OCI-M2 (cell line): Measurements from ENCODE around the gene GNA15.
"Not testable (repeated sequence)": the region's sequence is repeated elsewhere in the genome, so short reads cannot be mapped to it uniquely, and the experiment has no call there.

Experiments used
- DNase-seq: peaks from one replicate; lab custom pipeline; 2025; ENCODE audit not compliant: unreplicated experiment; lab: John Stamatoyannopoulos, UW

The GNA15 gene

DNA sequence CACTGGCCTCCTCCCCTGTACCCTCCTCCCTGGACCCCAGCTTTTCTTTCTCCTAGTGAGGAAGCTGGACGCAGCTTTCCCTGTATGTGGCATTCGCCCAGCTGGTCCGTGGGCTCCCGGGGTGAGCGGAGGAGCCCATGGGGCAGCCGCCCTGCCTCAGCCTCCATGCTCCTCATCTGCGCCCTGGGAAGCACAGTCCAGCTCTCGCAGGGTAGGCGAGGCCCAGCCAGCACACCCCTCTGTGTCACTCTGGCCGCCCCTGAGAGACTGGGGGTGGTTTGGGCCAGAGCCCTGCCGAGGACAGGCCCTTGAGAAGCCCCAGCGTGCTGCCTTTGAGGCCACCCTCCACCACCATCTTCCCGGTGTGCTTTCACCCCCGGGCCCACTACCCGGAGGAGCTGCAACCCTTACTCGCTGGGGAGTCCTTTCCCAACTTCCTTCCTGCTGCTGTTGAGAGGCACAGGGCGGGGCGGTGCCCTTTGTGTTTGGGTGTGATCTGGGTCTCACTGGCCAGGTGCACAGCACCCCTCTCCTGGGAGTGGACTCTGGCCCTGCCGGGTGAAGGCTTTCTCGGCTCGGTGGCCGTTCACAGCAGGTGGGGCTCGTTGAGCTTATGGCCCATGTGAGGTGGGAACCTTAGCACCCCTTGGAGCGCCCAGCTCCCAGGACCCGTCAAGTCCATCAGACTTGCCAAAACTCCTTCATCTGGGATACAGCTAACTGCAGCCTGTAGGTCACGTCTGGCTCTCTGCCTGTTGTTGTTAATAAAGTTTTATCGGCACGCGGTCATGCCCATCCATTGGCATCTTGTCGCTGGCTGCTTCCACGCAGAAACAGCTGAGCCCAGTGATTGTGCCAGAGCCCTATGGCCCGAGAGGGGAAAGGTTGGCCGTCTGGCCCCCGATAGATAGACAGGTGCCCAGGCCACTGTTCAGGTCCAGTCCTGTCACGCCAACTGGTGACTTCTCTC, 53.1 kb downstream of the GNA15 start:
- no peak for DNase-seq

- no peak for DNase-seq
Observed at GRCh38 chr19:3189702-3190469, 54.1 kb downstream of the GNA15 start.

- no peak for DNase-seq
Observed at GRCh38 chr19:3190470-3190770, 54.6 kb downstream of the GNA15 start.

DNA sequence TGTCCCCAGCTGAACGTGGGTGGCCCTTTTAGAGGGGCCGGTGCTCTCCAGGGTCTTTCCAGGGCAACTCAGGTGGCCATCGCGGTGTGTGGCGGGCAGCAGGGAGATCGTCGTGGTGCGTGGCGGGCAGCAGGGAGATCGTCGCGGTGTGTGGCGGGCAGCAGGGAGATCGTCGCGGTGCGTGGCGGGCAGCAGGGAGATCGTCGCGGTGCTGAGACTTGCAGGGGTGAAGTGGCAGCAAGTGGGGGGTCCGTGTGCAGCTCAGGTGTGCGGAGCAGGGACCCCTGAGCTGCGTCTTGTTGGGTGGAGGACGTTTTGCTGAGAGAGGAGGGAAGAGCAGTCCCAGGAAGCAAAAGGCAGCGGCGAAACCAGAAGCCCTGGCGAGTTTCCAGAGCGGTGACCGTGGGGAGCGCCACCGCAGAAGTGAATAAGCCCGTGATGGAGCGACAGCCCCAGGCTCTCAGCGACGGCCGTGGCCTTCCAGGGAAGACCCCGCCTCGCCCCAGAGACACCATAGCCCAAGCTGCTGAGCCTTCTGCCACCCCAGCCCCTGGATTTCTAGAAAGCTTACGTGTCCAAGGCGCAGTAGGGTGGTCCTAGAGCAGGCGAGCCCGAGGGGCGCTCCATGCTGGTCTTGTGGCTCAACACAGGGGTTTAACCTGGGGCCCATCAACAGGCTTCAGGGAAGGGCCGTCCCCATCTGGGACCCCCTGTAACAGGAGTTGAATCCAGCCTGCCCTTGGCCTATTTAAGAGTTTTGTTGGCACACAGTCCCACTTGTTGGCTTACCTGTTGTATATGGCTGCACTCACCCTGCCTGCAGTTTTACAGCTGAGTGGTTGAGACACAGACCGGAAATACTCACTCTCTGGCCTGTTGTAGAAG, 55.3 kb downstream of the GNA15 start:
- no peak for DNase-seq

DNA sequence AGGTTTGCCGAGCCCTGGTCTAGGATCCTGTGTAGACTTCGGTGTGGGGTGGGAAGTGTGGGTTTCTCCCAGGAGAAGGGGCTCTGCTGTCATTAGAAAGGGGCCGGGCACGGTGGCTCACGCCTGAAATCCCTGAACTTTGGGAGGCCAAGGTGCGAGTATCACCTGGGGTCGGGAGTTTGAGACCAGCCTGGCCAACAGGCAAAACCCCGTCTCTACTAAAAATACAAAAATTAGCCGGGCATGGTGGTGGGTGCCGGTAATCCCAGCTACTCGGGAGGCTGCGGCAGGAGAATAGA, 55.9 kb downstream of the GNA15 start:
- not testable (repeated sequence) for DNase-seq

- DNase-seq, result no peak
Observed at GRCh38 chr19:3192228-3192635, 56.4 kb downstream of the GNA15 start.

DNA sequence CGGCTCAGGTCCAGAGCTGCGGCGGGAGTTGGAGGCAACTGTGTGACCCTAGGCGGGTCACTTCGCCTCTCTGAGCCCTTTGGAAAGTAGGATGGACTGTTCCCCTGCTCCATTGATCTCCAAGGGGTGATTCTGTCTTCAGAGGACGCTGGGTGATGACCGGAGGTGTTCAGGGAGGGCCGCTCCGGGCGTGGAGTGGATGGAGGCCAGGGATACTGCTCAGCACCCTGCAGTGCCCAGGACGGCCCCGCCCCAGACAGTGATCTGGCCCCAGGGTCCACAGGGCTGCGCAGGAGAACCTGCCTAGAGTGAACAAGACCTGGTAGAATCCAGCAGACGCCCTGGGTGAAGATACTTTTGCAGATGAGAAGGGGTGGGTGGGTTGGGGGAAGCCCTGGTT, 56.9 kb downstream of the GNA15 start:
- no peak for DNase-seq

- no peak for DNase-seq
Observed at GRCh38 chr19:3193256-3194105, 57.6 kb downstream of the GNA15 start.

DNA sequence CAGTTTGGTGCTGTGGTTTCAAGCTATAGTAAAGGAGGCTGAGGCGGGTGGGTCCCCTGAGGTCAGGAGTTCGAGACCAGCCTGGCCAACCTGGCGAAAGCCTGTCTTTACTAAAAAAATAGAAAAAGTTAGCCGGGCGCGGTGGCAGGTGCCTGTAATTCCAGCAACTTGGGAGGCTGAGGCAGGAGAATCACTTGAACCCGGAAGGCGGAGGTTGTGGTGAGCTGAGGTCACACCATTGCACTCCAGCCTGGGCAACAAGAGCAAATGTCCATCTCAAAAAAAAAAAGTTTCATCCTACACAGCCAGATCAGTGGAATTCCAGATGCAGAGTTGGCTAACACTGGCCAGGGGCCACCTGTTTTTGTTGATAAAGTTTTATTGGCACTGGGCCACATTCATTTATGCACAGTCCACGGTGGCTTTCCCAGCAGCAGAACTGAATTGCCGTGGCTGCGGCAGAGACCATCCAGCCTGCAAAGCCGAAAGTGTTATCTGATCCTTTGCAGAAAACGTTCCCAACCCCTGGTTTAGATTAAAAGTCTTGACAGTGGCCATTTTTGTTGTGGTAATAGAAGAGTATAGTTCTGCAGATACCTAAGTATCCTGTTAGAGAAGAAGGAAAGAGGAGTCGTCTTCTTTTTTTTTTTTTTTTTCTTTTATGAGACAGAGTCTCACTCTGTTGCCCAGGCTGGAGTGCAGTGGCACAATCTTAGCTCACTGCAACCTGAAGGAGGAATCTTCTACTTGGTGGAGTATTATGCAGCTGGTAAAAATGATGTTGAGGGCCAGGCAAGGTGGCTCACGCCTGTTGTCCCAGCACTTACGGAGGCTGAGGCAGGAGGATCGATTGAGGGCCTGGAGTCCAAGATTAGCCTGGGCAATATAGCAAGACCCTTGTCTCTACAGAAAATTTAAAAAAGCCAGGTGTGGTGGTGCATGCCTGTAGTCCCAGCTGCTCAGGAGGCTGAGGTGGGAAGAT, 58.6 kb downstream of the GNA15 start:
- no peak for DNase-seq

DNA sequence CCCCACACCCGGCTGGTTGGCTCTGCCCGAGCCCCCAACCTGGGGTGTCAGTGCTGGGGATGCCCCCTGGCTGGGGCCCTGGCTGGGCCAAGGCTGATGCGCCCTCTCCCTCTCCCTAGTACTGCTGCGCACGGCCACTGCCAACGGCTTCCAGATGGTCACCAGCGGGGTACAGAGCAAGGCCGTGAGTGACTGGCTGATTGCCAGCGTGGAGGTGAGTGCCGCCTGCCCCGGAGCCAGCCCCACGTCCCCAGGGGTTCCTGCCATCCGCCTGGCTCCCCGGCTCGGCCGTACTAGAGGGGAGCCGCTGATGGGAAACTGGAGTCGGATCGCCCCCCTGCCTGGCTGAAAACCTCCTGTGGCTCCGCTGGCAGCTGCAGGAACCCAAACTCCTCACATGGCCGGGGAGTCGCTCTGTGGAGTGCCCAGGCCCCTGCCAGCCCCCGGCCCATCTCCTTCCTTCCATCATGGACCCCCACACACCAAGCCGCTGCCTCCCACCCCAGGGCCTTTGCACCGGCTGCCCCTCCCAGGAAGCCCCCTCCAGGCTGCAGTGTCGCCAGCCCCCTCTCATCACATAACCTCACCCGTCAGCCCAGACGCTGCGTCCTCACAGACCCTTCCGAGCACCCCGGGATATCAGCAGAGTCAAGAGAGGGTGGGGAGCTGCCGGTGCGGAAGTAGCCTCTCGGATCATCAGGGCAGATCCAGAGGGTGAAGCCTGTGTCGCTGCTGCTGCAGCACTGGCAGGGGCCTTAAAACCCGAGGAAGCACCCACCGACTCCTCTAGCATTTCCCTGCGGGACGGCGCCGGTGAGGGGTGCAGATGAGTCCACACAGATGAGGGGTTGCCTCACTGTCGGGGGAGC, 60.5 kb downstream of the GNA15 start:
- no peak for DNase-seq

GRCh38 chr19:3196933-3197205, 61.0 kb downstream of the GNA15 start:
- DNase-seq, result no peak

DNA sequence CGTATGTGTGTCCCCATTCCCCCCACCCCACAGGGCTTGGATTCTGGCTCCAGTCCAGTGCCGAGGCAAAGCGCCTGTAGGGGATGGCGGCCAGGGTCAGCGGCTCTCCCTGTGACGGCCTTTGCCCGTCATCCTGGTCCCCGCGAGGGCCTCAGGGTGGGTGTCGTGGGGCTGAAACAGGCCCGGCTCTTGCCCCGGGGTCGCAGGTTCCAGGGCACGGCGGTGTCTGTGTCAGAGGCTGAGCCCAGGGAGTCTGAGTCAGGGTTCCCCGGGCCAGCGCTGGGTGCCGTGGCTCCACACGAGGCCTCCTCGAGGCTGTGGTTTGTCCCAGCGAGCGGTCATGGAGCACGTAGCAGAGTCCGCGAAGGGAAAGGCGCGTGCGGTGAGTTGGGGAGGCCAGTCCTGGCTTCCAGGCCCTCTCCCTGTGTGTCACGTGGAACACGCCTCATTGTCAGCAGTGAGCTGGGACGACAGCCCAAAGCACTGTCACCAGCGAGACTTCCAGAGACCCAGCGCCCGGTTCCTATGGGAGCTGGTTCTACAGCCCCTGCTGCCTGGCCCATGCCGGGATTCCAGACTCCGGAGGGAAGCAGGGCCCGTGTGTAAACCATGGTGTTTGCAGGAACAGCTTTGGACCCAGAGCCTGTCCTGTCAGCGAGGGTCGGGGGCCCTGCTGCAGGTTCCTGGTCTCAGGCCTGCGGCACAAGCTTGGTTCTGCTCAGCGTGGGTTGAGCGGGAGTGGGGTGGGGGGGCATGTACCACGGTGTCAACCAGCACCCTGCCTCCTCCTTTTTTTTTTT, 63.3 kb downstream of the GNA15 start:
- DNase-seq, result no peak

DNA sequence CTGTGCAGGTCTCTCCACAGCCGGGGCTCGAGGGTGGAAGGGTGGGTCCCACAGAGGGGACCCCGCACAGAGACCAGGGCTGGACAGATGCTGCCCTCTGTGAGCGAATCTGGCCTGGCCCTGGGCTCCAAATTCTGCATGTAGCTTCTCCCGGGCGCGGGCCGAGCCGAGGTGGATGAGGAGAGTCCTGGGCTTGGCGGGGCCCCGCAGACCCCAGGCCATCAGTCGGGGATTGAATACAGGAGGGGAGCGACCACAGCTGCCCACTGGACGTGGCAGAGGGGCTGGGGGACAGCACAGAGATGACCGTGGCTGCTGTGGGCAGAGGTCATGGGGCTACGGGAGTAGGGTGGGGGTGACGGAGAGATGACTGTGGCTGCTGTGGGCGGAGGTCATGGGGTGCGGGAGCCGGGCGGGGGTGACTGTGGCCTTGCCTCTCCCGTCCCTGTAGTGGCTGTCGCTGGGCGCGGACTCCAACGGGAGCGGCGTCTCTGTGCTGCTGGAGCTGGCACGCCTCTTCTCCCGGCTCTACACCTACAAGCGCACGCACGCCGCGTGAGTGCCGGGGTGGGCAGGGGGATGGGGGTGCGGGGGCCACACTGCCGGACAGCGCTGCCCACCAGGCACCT, 65.4 kb downstream of the GNA15 start:
- no peak for DNase-seq

DNA sequence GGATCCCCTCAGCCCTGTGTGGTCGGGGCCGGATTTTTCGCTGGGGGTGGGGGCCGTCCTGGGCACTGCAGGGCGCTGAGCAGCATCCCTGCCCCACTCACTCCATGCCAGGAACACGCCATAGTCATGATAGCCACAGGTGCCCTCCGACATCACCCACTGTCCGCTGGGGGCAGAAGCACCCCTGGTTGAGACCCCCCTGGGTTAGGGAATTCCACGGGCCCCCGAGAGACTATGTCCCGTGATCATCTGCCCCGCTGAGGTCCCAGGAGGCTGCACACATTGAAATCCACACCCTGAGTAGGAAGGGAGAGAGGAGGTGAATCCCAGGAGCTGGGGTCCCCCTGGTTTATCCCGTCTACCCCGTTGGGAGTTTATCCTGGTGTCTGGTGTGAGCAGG, 66.1 kb downstream of the GNA15 start:
- no peak for DNase-seq

DNA sequence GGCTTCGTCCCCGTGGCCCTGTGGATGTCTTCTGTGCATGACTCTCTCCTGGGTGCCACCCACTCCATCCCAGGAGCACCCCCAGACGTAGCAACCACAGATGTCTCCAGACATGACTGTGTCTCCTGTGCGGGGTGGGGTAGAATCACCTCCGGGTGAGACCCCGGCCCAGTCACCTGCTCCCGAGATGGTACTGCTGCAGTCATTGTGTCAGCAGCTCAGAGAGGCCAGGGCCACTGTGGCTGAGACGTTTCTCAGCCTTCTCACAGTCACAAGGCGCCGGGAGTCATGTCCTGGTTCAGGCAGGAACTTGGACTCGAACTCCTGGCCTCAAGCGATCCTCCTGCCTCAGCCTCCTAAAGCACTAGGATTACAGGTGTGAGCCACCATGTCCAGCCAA, 66.5 kb downstream of the GNA15 start:
- DNase-seq, result no peak

DNA sequence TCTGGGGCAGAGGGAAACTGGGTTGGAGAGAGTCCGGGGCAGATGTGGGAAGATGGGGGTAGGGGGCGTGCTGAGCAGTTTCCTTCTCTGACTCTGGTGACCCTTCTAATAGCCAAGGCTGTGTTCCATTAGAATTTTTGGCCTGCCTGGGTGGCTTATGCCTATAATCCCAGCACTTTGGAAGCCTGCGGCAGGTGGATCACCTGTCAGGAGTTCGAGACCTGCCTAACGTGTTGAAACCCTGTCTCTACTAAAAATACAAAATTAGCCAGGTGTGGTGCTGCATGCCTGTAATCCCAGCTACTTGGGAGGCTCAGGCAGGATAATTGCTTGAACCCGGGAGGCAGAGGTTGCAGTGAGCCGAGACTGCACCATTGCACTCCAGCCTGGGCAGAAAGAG, 67.1 kb downstream of the GNA15 start:
- DNase-seq, result not testable (repeated sequence)

GRCh38 chr19:3203805-3204645, 68.2 kb downstream of the GNA15 start:
- DNase-seq, result no peak
